IPS-NIHi7 (cell line): ENCODE measurements around the gene SMNDC1.
"Not testable (repeated sequence)": the region's sequence is repeated elsewhere in the genome, so short reads cannot be mapped to it uniquely, and the experiment has no call there.

ENCODE experiments used
- DNase-seq: peaks from one replicate; pipeline ENCODE4 v3.0.0; 2012; ENCODE audit warnings: mixed read lengths; ENCODE audit errors: extremely low spot score

Gene SMNDC1

DNA sequence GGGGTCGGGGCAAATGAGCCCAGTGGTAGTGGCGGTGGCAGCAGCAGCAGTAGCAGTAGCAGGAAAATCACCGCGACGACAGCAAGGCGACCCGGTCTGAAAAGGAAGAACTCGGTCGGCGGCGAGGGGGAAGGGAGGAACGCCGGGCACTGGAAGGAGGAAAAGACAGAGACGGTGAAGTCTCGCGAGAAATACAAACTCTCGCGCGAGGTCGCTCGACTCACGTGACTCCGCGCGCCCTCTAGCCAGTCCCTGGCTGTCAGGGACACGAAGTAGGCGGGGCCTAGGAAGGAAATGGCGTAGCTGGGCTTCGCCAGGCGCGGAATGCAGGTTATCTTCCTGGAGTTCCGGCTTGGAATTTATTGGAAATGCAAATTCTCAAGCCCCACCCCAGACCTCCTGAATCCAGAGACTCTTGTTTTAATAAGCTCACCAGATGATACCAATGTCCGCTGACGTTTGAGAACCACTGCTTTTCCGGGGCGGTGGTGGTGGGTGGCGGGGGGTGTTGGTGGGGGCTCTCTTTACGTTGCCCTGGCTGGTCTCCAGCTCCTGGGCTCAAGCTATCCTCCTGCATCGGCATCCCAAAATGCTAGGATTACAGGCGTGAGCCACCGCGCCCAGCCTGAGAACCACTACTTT lies at the start of gene SMNDC1:
TSS of gene SMNDC1 (minus strand) at position 141 of the 642 bp plus-strand sequence. CDS start 1,333 bp downstream, outside the sequence.
- DNase-seq = peak; percentile 96

DNA sequence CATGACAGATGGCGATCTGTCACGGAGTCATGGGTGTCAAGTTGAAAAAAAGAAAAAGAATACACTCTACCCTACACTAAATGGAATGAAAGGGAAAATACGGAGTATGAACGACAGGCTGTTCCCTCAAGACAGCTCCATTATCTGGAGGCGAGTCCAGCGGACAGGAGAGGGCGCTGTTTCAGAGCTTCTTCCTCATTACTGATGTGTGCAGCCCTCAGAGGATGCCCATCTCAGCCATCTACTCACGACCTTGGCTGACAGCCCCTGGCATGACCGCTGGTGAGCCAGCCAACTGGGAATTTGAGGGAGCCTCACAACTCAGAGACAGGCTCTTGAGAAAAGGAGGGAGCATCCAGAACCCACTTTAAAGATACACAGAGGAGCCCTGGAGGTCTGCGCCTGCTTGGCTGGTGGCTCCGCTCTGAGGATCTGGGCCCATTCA lies 49.6 kb upstream of the SMNDC1 start:
- peak; percentile 79 for DNase-seq

DNA sequence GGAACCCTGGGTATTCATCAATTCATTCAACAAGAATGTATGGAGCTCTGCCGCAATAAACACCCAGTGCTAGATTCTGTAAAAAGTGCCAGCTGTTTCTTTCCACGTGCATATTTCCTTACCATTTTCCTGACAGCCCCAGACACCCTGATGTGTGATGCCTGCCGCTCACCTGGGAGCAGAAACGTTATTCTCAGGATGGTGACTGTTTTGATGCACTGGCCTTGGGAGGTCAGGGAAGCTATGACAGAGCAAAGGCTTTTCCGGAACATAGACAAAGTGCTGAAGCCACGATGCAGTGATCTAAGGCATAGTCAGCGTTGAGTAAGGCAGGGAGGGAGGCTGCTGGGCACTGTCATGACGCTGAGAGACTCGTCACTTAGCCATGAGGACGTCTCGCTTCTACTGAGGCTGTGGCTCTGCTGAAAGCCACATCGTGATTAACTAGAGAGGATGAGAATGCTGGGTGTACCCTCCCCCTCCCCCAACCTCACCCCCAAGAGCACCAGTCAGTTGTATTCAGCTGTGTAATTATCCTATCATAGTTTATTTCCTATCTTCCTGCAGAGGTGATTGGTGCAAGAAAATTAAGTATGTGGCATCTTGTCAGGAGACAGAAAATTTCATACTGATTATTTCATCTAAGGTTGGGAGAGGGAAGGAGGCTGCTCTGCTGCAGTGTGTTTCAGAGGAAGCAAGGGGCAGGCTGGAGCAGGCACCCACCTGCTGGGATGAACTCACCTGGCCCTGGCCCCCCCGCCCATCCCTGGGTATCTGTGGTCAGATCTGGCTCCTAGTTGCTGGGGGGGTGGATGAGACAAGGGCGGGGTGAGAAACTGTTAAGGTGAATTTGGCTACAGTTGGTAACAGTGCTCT lies 48.8 kb upstream of the SMNDC1 start:
- DNase-seq = peak; percentile 72

DNA sequence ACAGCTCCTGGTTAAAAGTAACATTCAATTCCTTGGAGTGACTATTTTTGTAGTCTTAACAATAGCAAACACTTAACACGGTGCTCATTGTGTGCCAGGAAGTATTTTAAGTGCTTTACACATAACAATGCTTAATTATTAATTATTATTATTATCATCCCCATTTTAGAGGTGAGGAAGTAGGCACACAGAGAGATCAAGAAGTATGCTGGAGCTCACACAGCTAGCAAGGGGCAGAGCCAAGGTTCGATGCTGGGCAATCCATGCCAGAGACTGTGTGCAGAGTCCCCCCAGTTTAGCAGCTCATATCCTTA lies 48.2 kb upstream of the SMNDC1 start:
- DNase-seq = no peak

DNA sequence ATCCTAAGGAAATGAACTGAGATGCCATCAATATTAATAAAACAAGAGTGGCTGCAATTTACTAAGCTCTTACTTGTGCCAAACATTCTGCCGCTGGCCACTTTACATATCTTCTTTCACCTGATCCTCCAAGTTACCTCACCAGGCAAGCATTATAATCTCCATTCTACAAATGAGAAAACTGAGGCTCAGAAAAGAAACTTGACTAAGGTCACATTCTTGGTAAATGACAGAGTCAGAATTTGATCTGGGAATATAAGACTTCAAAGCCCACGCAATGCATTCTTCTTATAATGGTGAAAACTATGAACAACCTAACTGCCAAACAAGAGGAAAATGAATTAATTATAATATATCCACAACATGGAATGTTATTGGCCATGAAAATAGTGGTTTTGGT lies 46.1 kb upstream of the SMNDC1 start:
- no peak for DNase-seq

DNA sequence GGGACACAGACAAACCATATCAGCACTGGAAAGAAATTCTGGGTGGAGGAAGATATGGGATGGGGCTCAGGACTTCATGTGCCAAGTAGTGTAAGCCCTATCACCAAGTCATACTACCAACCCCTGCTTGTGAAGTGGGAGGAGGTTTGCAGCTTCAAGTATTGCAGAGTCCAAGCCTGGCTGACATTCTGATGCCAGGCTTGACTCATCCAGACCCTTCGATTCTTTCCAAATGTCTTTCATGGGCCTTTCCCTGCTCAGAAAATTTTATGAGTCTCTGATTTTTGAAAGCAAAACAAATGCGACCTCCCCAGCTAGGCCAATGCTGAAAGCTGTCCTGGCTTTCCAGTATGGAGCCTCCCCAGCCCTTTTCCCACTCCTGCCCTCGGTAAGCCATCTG lies 45.1 kb upstream of the SMNDC1 start:
- no peak for DNase-seq

DNA sequence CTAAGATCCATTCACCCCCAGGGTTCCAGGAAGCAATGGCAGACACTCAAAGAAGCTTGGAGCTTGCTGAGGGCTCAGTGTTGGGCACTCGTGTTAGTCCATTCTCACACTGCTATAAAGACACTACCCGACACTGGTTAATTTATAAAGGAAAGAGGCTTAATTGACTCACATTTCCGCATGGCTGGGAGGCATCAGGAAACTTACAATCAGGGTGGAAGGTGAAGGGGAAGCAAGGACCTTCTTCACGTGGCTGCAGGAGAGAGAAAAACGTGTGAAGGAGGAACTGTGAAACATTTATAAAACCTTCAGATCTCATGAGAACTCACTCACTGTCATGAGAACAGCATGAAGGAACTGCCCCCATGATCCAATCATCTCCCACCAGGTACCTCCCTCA lies 44.7 kb upstream of the SMNDC1 start:
- no peak for DNase-seq

DNA sequence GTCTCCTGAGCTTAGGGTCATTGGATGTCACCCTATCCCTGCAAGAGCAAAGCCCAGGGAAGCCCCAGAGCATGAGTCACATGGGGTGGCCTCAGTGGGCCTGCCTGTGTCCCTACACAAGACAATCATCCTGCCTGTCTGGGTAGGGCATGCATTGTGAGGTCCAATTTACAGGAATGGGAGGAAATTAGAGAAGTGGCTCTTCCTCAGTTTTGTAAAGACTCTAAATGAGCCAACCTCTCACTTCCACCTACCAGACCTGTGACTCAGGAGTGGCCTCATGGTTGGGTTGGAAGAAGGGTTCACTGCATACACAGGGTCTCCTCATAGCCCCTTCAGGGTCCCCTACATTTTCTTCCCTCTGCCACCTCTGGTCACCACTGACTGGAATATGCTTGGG lies 43.6 kb upstream of the SMNDC1 start:
- no peak for DNase-seq

DNA sequence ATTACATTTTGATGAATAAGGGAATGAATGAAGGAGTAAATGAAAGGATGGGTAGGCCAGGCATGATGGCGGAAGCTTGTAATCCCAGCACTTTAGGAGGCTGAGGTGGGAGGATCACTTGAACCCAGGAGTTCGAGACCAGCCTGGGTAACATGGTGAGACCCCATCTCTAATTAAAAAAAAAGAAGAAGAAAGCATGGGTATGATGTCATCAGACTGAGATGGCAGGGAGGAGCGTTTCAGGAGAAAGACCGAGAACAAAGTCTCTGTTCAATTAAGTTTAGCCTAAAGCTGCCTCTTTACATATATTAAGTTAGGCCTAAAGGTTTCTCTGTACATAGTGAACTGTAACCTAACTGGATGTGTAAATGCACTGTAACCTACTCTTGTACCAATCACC lies 42.2 kb upstream of the SMNDC1 start:
- DNase-seq = no peak

DNA sequence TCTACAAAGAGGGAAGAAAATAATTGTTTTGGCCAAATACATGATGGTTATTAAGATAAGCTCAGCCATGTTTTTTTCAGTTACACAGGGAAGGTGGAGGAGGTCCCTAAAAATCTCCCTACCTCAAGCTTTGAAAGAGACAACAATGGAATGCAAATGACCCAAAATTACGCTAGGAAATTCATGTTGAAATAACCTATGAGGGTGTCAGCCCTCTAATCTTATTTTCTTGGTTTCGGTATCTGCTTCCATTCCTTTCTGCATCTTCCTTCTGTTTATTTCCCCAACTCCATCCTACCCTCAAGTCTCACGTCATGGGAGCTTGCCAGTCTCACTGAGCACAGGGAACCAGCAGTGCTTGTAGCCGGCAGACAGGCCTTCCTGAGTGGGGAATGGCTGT lies 40.6 kb upstream of the SMNDC1 start:
- DNase-seq = no peak

DNA sequence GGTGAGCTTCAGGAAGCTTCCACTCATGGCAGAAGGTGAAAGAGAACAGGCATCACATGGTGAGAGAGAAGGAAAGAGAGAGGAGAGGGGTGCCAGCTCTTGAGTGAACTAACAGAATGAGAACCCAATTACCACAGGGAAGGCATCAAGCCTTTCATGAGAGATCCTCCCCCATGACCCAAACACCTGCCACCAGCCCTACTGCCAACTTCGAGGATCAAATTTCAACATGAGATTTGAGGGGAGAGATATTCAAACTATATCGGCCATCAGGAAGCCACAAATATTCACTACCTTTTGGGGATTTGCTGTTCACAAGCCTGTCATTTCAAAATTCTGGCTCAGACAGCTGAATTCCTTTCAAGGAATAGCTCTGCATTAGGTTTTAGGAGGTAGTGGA lies 39.9 kb upstream of the SMNDC1 start:
- DNase-seq = no peak

DNA sequence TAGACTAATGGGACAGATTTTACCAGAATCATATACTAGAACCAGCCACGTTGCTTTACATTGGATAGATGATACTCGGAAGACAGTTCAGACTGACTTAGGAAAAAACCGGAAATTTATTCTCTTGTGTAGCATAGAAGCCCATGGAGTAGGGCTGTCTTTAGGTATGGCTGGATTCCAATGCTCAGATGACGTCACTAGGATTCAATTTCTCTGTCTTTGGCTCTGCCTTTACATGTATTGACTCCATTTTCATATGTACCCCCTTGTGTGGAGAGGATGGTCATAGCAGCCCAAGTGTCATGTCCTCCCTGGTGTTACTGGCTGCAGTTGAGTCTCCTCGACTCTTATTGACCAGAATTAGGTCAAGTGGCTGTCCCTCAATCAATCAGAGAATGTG lies 39.2 kb upstream of the SMNDC1 start:
- no peak for DNase-seq

DNA sequence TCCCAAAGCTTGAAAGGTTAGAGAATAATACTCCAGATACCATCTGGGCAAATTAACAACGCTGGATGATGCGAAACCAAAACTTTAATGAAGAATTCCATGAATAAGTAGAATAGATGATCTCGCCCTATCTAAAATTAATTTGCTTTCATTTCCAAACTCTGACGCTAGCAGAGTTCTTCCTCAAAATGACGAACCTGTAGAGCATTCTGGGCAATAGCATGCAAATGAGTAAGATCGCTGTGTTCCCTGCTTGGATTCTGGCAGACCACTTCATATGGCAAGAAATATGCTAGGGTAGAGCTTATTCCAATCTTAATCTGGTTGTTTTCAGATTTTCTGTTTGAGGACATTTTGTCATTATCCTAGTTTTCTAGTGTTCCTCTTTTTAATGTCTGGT lies 36.1 kb upstream of the SMNDC1 start:
- DNase-seq = no peak

DNA sequence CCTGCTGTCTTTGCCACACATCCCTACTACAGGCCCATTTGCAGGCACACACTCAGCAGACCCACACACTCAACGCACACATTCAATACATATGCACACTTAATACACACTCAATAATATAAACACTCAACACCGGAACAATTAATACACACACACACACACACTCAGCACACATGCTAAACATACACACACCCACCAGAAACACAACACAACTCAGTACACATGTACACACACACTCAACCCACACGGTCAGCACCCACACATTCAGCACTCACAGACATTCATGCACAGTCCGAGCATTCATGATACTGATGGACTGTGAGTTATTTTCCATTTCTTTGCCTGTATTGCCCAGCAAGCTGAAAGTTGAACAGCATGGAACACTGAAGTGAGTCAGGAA lies 35.4 kb upstream of the SMNDC1 start:
- no peak for DNase-seq

DNA sequence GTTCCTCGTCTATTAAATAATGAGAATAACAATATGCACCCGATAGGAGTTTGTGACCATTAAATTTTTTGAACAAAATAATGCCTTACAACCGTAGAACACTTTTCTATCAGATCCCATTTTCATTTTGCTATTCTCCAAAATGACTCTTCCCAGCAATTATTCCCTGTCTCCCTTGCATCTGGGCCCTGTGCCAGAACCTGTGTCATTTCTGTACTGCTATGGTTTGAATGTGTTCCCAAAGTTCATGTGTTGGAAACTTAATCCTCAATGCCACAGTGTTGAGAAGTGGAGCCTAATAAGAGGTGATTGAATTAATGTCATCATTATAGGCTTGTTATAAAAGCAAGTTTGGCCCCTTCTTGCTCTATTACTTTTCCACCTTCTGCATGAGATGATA lies 33.2 kb upstream of the SMNDC1 start:
- DNase-seq = no peak

DNA sequence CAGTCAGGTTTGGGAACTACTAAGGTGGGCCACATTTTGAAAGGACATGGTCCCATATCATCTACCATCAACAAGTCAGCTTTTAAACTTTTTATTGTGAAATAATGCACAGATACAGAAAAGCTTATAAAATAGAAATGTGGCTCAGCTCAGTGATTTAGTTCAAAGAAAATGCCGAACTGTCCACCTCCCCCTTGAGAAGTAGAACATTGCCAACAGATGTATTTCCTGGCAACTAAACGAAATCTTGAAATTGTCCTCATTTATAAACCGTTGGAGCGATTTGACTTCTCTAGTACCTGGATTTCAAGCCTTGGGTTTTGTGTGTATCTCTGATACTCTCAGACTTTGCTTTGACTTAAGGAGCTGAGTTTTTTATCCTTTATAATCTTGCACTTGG lies 32.7 kb upstream of the SMNDC1 start:
- no peak for DNase-seq

DNA sequence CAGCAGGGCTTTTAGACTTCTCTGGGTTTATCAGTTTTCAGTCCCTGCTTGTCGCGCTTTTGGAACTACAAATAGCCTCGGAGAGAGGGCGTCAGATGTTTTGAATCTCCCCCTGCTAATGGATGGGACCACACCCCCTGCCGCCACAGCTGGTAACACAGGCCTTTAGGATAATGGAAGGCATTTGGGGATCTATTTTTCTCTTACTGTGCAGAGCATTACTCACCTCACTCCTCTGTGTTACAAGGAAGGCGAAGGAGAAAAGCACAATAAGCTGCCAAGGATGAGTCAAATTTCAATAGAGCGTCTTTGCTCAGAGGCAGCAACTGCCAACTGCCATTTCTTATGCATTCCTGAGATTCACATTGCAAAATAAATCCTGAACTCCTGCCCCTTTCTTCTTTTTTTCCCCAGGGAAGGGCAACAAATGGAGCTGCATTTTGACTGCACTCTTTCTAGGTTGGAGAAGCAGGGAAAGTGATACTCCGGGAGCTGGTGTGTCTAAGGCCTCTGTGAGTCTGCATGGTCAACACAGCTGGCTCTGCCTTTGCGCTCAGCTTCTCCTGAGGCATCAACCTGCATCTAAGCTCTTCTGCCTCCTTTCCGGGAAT lies 31.5 kb upstream of the SMNDC1 start:
- peak; percentile 49 for DNase-seq

DNA sequence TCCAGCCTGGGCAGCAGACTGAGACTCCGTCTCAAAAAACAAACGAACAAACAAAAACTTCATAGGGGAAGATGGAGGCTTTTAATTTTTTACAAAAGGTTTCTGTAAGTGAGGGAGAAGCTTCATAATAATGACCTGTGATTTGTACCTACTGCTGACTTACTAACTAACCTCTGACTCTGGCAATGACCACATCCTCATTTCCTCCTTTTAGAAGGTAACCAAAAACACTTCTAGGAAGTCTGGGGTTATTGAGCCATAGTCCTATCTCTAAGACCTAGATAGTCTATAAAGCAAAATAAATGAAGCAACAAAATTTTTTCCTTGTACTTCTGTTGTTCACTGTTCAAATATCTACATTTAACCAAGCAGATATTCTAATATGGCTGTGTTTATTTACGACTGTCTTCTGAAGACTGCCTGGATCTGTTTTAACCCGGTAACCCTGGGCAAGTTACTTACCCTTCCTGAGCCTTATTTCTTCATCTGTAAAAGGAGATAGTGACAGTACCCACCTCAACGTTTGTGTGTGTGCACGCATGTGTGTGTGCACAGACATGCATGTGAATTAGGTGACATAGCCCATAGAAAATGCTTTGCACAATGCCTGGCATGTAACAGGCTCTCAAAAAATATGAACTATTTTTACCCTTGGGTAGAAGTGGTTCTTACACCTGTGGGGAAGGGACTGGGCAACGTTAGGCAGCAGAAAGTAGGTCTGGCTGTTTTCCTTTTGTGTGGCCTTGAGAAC lies 30.8 kb upstream of the SMNDC1 start:
- DNase-seq = no peak

DNA sequence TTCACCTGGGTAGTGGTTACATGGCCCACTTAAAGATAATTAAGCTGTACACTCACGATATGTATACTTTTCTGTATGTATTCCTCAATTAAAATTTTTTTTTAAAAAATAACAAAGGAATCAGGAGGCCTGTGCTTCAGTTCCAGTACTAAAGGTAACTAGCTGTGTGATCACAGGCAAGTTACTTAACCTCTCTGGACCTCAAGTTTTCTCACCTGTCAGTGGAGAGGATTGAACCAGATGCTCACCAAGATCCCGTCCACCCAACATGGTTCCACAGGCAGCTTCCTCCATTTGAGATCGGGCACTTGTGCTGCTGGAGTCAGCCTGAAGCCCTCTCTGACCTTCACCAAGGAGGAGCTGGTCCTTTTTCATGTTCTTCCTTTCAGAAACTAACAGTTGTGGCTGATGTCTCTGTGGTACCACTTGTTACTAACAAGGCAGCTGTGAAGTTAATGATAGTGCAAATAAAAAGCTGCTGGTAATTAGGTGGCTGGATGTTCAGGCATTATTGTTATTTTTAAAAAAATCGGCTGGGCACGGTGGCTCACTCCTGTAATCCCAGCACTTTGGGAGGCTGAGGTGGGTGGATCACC lies 29.4 kb upstream of the SMNDC1 start:
- no peak for DNase-seq

DNA sequence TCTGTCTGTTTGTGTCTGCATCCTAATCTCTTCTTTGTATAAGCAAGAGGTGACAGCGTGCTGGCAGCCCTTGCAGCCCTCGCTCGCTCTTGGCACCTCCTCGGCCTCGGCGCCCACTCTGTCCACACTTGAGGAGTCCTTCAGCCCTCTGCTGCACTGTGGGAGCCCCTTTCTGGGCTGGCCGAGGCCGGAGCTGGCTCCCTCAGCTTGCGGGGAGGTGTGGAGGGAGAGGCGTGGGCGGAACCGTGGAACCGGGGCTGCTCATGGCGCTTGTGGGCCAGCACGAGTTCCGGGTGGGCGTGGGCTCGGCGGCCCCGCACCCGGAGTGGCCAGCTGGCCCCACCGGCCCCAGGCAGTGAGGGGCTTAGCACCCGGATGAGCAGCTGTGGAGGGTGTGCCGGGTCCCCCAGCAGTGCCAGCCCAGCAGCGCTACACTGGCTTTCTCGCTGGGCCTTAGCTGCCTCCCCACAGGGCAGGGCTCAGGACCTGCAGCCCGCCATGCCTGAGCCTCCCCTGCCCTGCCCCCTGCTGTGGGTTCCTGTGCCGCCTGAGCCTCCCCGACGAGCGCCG lies 26.6 kb upstream of the SMNDC1 start:
- DNase-seq = not testable (repeated sequence)

DNA sequence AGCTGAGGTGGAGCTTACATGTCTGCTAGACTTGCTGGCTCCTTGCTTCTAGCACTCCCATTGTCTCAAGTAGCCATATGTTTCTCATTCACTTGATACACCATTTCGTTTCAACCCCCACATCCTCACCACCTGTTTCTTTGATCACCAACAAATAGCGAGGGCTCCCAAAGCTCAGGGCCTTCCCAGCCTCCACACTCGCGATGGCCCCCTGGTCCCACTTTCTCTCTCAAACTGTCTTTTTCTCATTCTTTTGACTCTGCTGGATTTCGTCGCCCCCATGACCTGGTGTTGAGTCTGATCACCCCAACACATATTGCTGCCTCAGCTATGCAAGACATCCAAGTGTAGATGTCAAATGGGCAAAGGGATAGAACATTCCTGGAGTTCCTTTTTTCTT lies 26.0 kb upstream of the SMNDC1 start:
- no peak for DNase-seq
